ENCODE measurements around the gene ZNF419.

The ZNF419 gene

GRCh38 chr19:57537953-57538547 lies 50.5 kb downstream of the ZNF419 start:
- no peak for DNase-seq (ENCODE audit: low spot score)
